HG02798 (cell line): ENCODE data around the gene OR2D3.
A peak's percentile ranks its signal among the peaks of the same experiment; 100 is the strongest.
"Not testable (repeated sequence)": the region's sequence is repeated elsewhere in the genome, so short reads cannot be mapped to it uniquely, and the experiment has no call there.

Experiments used
- ATAC-seq: cut with Tn5 transposase; IDR thresholded peaks from one replicate; pipeline ENCODE4 v1.9.1; 2021; ENCODE audit warnings: mild to moderate bottlenecking; ENCODE audit not compliant: unreplicated experiment, poor library complexity

Gene OR2D3

GRCh38 chr11:6920702-6921101, at the start of gene OR2D3:
Gene OR2D3, plus strand, starts transcription at chr11:6921002. Its CDS starts 0 bp downstream, at chr11:6921002.
- no peak for ATAC-seq

- ATAC-seq, result no peak
Observed at GRCh38 chr11:6871278-6871677, 49.5 kb upstream of the OR2D3 start.

GRCh38 chr11:6875761-6876160, 45.0 kb upstream of the OR2D3 start:
- no peak for ATAC-seq

GRCh38 chr11:6876325-6876724, 44.5 kb upstream of the OR2D3 start, which contains the start of gene OR10A4:
Gene OR10A4, plus strand, starts transcription at chr11:6876625. Its CDS starts 23 bp downstream, at chr11:6876648.
- no peak for ATAC-seq

GRCh38 chr11:6876914-6877313, 43.9 kb upstream of the OR2D3 start:
- no peak for ATAC-seq

- no peak for ATAC-seq
Observed at GRCh38 chr11:6882751-6883150, 38.1 kb upstream of the OR2D3 start.

GRCh38 chr11:6887711-6888110, 33.1 kb upstream of the OR2D3 start:
- ATAC-seq, result not testable (repeated sequence)

- ATAC-seq, result no peak
Observed at GRCh38 chr11:6888830-6889229, 32.0 kb upstream of the OR2D3 start.

- no peak for ATAC-seq
Observed at GRCh38 chr11:6889835-6890234, 31.0 kb upstream of the OR2D3 start.

GRCh38 chr11:6892400-6892799, 28.4 kb upstream of the OR2D3 start, which contains the start of gene OR2D2:
Gene OR2D2, minus strand, starts transcription at chr11:6892500. Its CDS starts 0 bp downstream, at chr11:6892500.
- no peak for ATAC-seq

- ATAC-seq, result no peak
Observed at GRCh38 chr11:6894097-6894496, 26.7 kb upstream of the OR2D3 start.

- ATAC-seq, result peak; percentile 88
Observed at GRCh38 chr11:6895010-6895409, 25.8 kb upstream of the OR2D3 start.

- ATAC-seq, result no peak
Observed at GRCh38 chr11:6898911-6899310, 21.9 kb upstream of the OR2D3 start.

GRCh38 chr11:6900327-6900999, 20.3 kb upstream of the OR2D3 start:
- ATAC-seq, result no peak

- not testable (repeated sequence) for ATAC-seq
Observed at GRCh38 chr11:6904804-6905203, 16.0 kb upstream of the OR2D3 start.

GRCh38 chr11:6911378-6911777, 9.4 kb upstream of the OR2D3 start:
- no peak for ATAC-seq

- no peak for ATAC-seq
Observed at GRCh38 chr11:6911948-6912347, 8.9 kb upstream of the OR2D3 start.

- ATAC-seq, result no peak
Observed at GRCh38 chr11:6919698-6920097, 1.1 kb upstream of the OR2D3 start.

- ATAC-seq, result no peak
Observed at GRCh38 chr11:6925007-6925577, 4.3 kb downstream of the OR2D3 start.

- ATAC-seq, result peak; percentile 19
Observed at GRCh38 chr11:6925636-6926207, 4.9 kb downstream of the OR2D3 start.

- peak; percentile 77 for ATAC-seq
Observed at GRCh38 chr11:6926208-6927029, 5.6 kb downstream of the OR2D3 start, which contains the start of gene ZNF215. Gene ZNF215, plus strand, starts transcription at chr11:6926426. Its CDS starts 5,847 bp downstream, at chr11:6932273.
